CD4-positive, alpha-beta T cell treated with Interleukin-15 for 4 hours (primary cell): ENCODE results near the gene PLXNA4.

ENCODE experiments used
- DNase-seq: peaks from one replicate; pipeline ENCODE4 v3.0.0-alpha.2; 2020; ENCODE audit warnings: low spot score

PLXNA4 gene

DNA sequence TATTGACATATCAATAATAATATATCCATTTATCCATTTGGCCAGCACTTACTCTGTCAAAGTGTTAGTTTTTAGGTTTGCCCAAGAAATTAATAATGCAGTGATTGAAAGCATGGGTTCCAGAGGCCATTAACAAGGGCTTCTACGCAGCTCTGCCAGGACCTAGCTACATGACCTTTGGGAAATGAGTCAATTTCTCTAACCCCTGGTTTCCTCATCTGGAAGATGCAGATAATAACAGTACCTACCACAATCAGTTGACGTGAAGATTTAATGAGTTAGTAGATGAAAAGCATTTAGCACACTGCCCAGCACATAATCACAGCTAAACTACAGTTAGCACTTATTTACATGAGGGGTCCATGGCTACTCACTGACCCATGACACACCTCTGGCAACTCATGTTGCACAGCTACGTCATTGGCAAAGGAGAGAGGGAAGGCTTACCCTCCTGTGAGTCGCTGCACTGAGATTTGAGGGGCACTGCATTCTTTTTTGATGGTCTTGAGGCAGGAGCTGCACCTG, 263.7 kb downstream of the PLXNA4 start:
- no peak for DNase-seq

DNA sequence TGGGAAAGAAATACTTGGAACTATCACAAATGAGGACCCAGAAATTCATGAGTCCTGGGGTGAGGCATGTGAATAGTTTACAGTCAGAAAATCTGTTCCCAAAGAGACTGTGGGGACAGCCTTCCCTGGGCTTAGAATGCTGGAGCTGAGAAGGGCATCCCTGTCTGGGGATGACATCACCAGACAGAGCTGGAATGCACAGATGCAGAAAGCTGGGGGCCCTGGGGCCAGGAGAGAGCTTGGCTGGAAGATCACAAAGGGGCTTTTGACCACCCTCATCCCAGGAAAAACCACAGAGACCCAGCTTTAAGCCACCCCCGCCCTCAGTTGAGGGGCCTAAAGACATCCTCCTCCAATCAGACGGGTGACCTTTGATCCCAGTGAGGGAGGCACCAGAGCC, 264.5 kb downstream of the PLXNA4 start:
- DNase-seq = no peak

DNA sequence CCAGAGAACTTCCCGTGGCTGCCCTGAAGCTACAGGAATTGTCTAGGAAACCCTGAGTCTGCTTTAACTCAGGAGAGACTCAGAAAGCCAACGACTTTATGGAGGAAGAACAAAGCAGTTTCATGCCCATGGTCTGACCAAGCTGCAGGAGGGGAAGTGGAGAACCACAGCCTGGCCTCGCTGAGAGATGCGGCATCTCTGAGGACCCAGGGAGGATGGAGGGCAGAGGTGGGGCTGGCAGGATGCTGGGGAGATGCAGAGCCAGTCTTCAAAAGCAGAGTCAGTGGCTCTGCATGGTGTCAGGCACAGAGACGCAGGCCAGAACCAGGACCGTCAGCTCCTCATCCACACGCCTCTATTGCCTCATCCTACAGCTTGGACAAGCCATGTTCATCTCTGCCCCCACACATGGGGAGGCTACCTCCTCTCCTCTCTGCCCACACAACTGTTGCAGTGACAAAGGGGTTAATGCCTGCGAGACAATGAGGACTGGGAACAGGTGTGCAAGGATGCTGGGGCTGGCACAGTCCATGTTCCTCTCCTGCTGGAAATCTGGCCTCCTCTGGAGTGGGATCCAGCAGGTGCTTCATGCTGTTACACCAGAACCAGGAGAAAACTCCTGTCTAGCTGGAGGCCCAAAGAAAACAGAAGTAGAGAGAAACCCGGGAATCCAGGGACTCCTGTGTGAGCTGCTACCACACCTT, 267.0 kb downstream of the PLXNA4 start:
- no peak for DNase-seq

DNA sequence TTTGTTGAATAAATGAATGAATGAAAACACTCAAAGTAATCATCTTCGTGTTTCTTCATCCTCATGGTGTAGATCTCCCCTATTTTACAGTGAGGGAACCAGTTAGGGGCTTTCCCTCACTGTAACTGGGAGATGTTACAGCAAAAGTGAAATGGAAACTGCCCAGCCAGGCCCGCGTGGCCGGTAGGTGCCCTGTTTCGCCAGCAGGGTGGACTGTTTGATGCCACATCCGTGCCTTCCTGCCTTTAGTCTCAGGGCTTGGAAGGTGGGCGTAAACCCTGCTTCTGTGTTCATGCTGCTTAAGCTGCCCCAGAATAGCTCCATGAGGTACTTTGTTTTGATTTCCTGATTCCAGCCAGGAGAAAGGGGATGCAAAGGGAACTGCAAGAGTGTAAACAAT, 268.8 kb downstream of the PLXNA4 start:
- DNase-seq = no peak

DNA sequence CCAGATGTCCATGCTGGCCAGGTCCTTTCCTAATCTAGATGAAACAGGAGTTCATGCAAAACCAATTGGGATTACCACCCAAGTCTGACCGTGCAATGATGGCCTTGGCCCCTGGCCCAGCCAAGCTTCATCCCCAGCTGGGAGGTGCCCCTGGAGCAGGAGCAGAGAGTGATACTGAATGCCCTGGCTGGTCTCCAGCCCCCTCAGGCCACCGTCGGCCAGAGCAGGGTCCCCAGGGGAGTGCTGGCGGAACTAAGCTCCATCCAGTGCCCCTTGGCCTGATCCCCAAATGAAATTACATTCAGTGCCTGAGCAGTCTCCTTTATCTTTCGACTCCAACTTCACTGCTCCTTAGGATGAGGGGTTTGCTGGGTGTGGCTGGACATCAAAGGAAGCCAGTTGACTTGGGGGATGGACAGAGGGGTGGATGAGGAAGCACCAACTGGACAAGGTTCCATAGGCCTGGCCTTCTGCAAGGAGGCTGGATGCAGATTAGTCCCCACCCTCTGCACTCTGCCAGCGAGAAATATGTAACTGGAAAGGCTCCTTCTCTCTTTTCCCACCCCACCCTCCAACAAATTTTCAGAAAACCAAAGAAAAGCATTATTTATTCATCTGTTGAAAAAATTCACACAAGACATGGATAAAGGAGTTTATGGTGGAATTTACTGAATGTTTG, 275.5 kb downstream of the PLXNA4 start:
- DNase-seq = no peak

DNA sequence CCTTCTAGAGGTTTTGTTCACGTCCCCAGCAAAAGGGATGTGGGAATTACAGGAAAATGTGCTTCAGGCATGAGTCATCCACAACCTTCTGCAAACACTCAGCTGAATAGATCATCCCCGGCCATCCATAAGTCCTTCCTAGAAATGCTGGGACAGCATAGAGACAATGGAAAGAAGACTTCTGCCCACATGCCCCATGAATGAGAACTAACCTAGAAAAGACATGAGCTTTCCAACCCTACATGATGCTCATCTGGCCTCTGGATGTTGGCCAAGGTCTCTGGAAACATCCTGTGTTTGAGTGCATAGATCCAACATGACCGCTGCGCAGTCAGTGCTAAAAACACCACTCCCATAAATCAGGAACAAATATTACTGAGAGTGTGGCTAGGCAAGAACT, 277.5 kb downstream of the PLXNA4 start:
- no peak for DNase-seq

DNA sequence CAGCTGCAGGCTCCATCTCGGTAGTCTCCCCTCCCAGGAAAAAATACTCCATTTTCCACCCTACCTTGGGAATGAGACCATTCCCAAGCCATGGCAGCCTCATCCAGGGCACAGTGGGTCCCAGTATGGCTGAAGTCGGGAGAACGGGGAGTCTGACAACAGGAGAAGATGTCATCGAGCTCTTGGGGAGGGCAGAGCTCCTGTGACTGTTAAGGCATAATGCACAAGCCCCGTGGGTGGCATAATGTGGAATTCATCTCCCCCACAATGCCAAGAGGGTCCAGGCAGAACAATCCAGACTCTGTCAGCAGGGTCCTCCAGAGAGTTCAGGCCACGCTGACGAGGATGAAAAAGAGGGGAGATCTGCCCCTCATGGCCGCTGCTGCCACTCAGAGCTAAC, 279.4 kb downstream of the PLXNA4 start:
- DNase-seq = no peak

DNA sequence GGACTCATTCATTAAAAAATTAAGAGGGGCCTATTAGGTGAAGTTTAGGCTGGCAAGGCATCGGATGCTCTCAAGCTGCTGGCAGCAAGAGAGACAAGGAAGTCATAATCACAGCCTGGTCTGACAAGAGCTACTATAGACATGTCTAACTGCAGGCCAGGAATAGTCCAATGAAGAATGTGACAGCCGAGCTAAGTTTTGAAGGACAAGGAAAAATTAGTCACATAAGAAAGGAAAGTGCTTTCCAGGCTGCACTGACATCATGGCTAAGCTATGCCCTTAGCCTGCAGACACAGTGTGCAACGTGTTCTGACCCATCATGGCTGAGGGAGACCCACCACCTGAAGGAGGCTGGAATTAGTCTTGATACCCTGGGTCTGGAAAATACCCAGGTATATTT, 281.1 kb downstream of the PLXNA4 start:
- no peak for DNase-seq

DNA sequence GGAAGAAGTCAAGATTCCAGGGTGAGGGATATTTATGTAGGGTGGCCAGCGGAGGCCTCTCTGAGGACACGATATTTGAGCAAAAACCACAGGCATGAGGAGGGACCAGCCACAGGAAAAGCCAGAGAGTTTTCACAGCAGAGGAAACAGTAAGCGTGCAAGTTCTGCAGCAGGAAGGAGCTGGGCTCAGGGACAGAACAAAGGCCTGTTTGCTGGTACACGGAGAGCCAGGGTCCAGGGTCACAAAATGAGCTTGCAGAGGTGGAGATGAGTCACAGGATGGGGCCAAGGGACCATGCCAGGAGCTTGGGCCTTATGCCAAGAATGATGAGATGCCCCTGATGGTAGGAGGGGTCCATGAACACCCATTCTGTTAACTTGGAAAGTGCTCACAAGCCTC, 283.5 kb downstream of the PLXNA4 start:
- no peak for DNase-seq

DNA sequence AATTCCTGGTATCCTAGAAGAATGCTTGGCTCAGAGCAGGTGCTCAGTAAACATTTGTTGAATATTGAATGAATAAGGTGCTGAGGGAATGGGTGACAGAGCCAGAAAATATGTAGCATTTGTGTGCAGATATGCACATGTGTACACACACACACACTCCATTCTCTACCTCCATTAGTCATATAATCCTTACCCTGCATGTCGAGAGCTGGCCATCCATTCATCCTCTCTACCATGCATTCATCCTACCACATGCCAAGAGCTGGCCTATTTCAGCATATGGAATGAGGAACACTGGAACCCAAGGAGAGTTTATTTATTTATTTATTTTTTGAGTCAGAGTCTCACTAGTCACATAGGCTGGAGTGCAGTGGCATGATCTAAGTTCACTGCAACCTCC, 284.8 kb downstream of the PLXNA4 start:
- DNase-seq = no peak

DNA sequence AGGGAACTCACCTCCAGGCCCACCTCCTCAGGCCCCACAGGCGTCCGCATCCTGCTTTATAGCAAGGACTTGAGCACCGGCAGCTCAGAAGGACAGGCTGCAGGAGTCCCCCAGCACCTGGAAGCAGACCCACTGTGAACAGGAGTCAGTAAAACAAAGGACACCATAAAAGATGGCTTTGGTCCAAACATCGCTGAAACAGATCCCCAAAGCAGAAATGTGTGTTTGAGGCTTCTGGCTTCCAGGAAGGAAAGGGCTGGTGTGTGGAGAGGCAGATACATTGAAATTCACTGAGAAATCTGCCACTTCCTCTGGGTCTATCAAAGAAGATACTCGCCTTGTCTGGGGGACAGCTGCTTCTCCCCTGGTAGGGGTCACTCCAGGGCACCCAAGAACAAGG, 286.2 kb downstream of the PLXNA4 start:
- DNase-seq = no peak

DNA sequence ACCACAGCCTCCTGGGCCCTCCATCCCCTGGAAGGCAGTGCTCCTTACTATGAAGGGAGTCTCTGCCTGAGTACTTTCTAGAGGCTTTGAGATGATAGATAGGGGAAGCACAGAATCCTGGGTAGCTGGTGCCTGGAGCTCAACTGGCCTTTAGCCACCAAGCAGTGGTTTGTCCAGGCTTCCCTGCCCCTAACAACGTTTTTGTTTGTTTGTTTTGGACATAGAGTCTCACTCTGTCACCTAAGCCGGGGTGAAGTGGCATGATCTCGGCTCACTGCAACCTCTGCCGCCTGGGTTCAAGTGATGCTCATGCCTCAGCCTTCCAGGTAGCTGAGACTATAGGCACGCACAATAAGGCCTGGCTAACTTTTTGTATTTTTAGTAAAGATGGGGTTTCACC, 289.4 kb downstream of the PLXNA4 start:
- no peak for DNase-seq

DNA sequence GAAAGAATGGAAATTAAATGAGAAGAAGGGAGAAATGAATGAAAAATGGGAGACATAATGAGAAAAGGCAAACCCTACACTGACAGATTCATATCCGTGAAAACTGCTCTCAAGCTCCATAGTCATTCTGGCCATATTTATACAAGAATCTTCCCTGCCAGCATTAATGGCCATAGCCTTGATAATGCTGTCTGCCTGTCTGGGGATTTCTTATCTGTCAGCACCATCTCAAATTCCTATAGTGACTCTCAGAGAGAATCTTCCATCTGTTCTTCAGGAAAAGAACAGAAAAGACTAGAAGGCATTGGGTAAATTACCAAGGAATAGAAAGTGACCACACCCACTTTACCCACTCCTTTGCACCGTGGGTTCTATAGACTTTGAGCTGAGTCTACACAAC, 295.9 kb downstream of the PLXNA4 start:
- DNase-seq = no peak

DNA sequence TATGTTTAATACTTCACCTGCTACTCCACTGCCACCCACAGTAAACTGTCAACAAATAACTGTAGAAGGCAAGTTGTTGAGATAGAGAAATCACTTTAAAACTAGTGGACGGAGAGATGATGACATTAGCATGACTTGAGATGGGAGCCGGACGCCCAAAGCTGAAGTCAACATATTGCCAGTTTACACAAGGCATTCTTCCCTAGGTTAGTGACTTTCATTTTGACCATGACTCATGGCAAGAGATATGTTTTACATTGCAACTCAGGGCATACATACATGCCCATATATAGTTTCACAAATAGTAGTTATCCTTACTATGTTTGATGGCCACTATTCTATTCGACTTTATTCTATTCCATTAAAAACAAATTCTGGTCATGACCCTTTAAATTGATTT, 296.6 kb downstream of the PLXNA4 start:
- no peak for DNase-seq

DNA sequence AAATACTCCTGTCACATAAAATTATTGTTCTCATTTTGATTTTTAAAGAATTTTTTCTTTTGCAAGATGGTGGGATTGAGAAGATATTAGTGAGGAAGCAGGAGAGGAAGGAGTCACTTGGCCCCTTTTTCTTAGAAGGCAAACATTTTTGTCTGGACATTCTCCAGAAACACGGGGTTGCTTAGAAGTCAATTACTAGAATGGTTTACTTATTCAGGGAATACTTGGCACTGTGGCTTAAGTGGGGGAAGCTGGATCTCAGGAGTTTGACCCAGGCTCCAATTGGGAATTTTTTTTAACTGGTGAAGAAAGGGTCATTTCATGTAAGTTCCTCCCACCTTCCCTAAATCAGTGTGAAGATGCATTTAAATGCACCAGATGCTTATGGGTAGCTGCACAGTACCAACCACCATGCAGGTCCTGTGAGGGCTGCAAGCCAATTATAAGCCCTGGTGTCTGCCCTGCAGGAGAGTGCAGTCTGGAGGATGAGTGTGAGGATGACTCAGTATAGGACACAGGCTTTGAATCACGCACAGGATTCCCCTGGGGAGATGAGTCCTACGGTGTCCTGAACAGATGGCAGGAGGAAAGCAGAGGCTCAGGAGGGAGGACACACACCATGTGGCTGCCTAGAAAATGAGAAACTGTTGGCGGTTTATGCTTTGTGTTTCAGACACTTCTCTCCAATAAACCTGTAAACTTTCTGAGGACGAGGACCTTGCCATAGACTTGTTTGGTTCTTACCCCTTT, 299.1 kb downstream of the PLXNA4 start:
- DNase-seq = no peak

DNA sequence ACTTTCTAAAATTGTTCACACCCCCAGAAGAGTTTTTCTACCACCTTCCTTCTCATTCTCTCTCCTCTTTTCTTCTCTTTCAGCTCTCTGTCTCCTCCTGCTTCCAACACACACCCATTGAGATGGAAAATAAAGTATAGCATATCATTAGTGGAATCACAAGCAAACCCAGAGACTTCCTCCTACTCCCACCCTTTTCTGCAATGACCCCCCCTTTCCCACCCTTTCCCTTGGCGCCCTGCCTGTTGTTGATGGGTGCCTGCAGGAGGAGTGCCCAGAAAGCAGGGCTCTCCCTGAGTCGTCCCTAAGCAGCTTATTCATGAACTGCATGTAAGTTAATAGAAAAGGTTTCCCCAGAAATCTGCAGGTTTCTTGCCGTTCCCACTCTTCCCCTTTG, 300.0 kb downstream of the PLXNA4 start:
- no peak for DNase-seq

DNA sequence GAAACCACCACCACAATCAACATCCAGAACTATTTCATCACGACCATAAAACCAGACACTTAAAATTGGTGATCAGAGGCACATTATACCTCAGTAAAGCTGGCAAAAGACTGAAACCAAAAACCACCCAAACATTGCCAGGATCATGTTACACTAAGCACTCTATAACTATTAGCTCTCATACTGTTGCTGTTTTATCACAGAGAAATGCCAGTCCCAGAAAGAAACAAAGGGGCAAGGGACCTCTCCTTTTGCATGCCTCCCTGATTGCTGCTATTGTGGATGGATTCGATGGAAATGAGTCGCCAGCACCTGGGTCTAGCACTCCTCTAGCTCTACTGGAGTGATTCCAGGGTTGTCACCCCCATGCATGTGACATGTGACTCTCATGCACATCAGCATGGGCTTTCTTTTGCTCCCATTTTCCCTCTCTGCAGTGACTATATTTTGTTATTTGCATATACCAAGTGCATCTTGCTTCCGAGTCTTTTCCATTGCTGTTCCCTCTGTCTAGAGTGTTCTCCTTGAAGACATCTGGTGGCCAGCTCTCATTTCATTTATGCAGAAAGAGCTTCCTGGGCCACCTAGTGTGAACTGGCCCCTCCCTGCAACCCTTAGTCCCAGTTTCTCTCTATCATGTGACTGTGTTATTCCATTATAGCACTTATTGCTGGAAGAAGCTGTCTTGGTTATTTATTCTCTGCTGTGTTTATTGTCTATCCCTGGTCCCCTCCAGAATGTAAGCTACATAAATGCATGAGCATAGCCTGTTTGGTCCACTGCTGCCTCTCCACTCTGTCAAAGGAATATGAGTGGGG, 300.6 kb downstream of the PLXNA4 start:
- no peak for DNase-seq

DNA sequence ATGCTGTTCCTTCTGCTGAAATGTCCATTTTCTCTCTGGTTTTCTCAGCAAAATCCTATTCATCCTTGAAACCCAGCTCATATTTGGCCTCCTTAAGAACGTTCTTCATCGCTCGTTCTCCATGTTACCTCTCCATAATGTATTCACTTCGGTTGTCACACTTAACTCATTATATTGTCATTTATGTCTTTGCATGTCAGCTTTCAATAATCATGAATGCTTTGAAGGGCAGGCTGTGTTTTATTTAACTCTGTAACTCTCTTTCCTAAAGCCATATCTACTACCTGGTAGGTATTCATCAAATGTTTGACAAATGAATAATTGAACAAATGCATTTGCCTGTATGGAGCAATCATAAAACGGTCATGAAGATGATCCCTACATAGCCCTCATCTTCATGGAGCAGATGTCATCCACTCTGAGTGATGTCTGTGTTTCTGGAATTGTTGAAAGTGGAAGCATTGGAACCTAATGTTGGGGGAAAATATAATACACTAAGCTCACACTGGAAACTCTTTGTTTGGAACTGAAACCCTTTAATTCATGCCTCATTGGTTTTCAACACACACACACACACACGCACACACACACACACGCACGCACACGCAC, 303.4 kb downstream of the PLXNA4 start:
- DNase-seq = no peak

DNA sequence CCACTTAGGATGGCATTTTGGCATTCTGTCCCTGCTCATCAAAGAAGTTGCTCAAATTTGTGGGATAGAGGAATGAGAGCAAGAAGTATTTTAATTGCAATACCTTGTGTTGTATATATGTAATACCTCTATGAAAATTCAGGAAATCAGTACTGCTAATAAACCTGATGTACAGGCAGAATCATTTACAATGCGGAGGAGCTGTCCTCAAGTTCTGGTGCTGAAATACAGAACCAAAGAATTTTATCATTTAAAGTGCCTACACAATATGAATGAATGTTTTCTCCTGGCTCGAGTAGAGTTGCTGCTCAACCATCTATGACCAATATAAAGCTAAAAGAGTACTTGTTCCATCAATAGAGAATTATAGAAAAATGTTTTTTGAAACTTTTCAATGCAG, 305.8 kb downstream of the PLXNA4 start:
- DNase-seq = no peak

DNA sequence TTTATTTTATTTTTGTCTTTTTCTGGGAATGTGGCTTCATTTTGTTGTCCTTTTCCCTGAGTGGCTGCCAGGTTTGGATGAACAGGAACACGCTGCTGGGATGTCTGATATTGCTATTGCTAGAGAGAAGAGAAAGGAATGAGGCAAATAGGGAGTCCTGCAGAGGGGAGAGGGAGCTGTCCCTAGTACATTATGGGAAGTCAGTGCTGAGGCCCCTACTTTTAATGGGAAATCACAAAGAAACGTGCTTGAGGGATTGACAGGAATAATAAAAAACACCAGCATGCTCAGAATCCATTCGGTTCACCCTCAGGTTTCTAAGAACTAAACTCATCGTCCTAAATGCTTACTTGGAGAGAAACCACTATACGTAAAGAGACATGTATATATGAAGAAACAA, 306.6 kb downstream of the PLXNA4 start:
- DNase-seq = no peak

DNA sequence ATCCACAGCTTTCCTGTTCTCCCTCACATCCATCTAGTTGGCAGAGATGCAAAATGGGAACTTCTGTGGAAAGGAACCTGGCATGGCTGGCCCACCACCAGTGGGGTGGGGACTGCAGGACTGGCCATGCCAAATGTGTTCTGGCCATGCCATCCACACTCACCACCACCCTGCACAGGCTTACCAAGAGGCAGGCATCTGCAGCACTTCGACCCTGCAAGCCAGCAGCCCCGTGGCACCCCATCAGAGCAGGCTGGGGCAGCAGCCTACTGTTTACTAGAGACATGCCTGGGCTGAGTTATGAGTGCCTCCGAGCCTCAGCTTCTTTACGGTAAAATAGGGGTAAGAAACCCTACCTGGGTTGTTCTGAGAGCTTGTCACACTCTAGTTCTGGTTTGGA, 313.1 kb downstream of the PLXNA4 start:
- DNase-seq = no peak

DNA sequence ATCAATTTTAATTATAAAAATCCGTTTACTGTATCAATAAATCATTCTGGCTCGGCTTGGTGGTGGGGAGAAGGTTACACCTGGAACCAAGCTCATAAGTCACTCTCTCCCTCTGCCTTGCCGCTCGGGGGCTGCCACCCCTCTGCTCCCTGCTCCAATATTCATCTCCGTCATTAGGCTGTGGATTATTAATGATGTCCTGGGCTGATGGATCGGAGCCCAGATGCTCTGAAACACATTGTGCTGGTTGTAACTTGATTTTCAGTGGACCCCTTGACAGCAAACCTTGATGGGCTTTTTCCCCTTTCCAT, 314.2 kb downstream of the PLXNA4 start:
- DNase-seq = no peak
